Activated CD8-positive, alpha-beta memory T cell treated with anti-CD3 and anti-CD28 coated beads for 36 hours (primary cell): Measurements from ENCODE around the gene KITLG. TPM values are rescaled to one million over a fixed set of nuclear protein-coding genes. Genes with fewer than 3 reads are reported as not detected.

Experiments
- CTCF ChIA-PET: fragments of 350-600 bp; sonication (Branson Sonifier 250); formaldehyde crosslinking; loops from one replicate; lab custom pipeline; 2021; ENCODE audit warnings: antibody characterized with exemption; lab: Charles Lee
- POLR2A ChIA-PET: fragments of 350-600 bp; sonication (Branson Sonifier 250); formaldehyde crosslinking; loops from one replicate; lab custom pipeline; 2021; ENCODE audit warnings: antibody characterized with exemption; lab: Charles Lee
- total RNA-seq, 2 experiments: library from RNA; stranded (reverse); gene quantifications; one replicate each; pipeline ENCODE4 v1.2.3, GENCODE V29; 2021

The KITLG gene
- total RNA-seq, 2 experiments from 2014 or later: 0.15 to 0.17 TPM

DNA sequence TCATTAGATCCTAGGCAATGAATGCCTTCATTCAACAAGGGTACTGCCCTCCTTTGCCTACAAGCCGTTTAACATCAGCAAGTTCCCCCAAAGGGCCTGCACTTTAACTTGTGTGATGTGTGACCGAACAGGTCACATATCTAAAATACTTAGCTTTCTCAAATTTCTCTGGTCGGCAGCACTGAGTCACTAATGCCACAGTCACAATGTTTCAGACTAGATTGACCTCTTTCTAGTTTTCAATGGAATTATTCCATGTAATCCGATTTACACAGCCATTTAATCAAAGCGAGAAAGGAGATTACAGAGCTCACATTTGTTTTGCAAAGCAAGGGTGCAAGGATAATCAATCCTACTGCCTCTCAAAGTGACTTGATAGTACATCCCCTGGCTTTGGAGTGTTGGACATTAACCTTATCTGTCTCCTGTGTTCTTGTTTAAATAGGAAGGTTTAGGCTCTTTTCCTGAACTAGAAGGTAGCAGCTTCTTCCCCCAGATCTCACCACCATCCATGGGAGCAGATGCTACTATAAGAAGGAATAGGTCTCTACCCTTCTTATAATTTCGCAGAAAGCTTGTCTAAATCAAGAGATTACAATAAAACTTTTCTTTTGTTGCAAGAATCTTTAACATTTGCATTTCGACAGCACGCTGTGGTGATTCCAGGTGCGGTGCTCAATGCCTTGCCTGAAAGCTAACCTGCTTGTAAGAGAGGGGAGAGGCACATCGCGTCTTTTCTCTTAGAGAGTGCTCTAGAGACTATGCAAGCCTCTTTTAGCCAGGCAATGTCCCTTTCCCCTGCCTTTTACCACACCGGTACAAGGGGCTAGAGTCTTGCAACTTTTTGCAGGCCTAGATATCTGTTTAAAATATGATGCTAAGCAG is 1.8 kb downstream of the KITLG start:
- CTCF ChIA-PET: no interaction called here
- POLR2A ChIA-PET: no interaction called here

DNA sequence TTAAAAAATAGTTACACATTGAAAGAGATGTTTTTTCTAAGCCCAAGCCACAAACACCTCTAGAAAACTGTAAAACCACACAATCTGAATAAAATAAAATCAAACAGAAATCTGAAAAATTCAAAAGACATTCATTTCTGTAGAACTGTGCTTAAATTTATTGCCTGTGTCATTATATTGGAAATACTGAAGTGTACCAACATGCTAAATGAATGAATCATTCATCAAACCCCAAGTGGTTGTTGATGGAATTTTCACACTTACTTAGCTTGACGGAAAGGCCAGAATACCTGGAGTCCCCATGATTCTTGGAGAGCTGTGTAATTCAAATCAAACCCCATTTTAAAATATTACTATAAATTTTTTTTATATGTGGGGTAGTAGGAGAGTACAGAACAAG is 2.7 kb downstream of the KITLG start:
- CTCF ChIA-PET: no interaction called here
- POLR2A ChIA-PET: no interaction called here

DNA sequence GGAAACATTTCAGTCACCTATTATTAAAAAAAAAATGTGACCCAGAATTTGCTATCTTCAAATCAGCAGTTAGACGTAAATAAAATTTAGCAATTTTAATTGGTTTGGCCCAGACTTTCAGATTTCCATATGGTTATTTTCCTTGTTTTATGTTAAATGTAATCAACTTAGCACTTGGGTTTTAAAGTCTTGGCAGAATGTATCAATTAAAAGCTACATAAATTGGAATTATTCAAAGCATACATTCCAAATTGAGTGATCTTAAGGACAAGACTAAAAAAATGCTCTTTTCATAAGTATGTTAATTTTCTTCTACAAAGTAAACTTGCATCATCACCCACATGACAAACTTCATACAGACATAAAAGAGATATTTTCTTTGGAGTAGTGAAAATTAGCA is 3.4 kb downstream of the KITLG start:
- ChIA-PET POLR2A (no interaction called here), CTCF (no interaction called here)

DNA sequence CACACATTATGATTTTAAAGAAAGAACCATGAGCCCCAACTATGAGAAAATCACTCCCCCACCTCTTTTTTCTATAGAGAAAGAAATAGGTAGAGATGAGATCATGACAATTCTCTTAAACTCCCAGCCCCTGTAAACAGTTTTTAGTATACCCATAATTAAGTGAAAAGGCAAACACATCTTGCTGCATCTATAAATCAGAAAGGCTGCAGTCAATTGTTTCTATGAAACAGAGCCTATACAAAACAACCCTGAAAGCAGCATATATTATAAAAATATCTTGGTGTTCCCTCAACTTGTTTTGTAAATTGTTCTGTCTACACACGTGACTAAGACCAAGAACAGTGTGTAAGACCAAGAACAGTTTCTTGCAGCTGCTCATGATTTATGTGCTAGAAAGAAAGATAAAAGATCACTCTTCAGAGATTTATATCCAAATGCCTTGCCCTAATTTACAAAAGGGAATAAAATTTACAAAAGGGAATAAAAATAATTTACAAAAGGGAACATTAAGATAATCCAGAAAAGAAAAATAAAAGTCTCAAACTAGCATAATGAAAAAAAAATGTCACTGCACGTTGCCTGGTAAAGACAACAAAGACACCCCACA is 4.8 kb downstream of the KITLG start:
- ChIA-PET POLR2A (no interaction called here), CTCF (no interaction called here)

DNA sequence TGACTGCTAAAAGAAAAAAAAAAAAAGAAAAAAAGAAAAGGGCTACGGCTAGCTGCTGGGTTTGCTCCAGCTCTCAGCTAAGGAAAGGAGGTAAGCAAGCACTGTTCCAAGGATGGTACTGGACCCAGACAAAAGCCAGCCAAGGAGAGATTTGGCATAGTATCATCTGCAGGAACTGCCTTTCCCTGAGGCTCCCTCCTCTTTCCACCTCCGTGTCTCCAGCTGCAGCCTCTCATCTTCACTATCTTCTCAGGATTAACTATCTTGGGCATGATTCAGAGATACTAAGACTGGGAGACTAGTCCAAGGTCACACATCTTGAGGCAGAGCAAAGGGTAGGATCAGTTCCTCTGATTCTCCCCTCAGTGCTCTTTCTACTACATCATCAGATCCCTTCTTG is 6.0 kb downstream of the KITLG start:
- POLR2A ChIA-PET: no interaction called here
- CTCF ChIA-PET: no interaction called here

DNA sequence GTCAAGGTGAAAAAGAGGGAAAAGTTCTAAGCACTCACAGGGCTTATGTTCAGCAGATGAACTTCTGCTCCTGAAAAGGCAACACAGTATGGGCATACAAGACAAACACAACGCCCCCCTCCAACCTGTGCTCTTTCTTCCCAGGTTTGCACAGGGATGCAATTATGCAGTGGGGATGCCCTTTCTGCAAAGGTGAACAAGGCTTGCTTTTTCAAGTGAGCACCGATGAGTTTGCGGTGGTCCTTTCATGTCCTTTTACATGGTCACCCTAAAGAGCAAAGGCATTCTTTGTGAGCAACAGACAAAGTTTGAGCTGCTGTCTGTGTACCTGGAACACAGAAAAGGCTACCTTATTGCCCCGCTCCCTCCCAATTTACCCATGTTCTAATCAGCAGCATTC is 6.7 kb downstream of the KITLG start:
- CTCF ChIA-PET: no interaction called here
- POLR2A ChIA-PET: no interaction called here

DNA sequence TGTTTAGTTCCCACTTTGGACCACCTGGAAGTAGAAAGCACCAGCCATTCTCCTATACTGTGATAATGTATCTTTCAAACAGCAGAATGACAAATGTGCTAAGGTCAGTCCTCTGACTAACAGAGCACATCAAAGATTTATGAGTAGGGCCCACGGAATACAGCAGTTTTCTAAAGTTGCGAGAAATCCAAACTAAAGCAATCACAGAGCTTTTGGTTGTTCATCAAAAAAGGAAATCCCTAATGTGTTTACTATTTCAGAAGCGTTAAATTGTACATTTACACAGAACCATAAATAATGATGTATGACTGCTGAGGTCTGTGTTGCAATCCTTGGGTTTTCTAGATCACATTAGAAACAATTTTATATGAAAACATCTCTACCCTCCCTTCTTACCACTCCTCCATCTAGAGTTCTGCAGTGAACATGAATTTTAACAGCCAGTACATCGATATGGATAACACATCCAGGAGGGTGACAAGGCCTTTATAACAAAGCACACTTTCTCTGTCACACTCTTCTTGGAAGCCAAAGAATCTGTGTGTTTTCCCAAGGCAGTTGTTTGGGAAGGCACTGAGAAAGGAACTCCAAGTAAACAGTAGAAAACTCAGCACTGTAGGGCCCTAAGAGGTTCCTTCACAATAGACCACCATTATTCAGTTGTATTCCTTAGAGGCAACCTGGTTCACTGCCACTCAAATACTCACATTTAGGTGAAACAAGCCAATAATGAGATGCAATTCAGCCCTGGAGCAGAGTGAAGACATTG is 7.3 kb downstream of the KITLG start:
- ChIA-PET POLR2A (no interaction called here), CTCF (no interaction called here)

DNA sequence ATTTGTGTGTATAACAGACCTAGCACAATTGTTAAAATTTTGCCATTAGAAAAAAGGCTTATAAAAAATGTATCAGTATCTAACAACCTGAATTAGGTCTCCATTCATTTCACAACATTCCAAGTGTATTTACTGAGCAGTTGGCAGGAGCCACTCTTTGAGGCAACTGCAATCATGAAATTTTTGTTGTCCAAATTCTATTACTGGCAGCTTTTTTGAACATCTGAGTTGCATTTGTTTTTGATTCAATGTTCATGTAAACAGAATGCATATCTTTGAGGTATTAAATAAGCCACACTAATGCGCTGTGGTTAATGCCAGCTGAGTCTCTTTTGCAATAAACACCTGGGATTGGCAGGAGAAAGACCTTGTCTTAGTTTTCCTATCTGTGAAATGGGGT is 8.7 kb downstream of the KITLG start:
- POLR2A ChIA-PET: no interaction called here
- CTCF ChIA-PET: no interaction called here

DNA sequence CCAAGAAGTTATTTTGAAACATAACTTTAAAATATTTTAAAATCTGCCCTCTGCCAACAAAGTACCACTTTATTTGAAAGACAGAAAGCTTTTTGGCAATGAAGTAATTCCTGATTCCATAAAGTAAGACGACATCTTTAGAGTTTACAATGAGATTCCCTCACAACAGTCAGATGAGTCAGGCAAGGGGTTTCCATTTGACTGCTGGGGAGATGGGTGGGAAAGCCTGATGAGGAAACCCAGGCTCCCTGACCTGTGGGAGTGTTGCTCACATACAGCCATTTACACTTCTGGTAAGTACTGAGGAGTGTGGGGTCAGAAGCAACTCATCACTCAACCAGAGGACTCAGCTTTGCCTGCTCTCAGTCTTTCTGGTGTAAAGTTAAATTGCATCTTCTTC is 10.2 kb downstream of the KITLG start:
- POLR2A ChIA-PET: no interaction called here
- CTCF ChIA-PET: no interaction called here

DNA sequence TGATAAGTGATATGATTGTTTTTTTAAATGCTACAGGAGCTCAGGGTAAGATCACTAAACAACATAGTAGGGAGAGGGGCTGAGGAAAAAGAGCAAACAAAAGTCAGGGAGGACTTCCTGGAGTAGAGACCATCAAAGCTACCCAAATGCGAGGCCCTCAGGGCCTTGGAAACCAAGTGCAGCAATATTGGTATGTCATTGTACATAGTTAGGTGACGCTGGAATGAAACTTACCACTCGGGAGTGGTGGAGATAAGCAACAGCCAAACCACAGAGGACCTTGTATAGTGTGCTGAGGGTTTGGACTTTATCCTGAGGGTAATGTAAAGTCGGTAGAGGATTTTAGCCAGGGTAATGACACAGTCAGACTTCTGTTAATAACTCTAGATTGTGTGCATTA is 13.8 kb downstream of the KITLG start:
- ChIA-PET CTCF (no interaction called here), POLR2A (no interaction called here)

DNA sequence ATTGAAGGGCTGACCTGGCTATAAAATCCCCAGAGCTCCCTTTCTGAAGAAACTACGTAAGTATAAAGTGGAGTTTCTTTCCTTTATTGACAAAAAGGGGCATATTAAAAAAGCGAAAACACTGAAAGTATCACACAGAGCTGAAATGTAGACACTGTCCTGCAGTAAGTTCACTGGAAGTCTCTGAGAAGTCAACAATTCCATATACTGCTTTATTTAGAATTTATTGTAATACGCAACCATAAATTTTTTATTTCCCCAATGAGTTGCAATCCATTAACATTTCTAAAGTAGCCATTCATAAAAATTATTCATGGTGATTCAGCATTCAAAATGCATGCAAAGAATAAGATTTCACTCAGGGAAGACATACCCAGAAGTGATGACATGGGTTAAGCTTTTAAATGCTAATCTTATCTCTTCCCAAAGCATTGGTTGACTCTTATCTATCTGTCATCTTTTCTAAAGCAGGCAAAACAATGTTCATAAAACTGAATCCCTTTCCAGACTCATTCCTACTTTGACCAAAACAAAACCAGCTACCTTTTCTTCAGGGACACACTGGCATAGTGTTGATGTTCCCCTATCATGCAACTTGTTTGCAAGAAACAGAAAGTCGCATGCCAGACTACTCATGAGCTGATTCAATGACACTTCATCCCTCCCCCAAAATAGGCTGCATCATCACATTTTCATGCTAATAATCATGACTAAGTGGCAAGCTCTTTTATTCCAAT is 17.3 kb downstream of the KITLG start:
- ChIA-PET POLR2A (no interaction called here), CTCF (no interaction called here)

DNA sequence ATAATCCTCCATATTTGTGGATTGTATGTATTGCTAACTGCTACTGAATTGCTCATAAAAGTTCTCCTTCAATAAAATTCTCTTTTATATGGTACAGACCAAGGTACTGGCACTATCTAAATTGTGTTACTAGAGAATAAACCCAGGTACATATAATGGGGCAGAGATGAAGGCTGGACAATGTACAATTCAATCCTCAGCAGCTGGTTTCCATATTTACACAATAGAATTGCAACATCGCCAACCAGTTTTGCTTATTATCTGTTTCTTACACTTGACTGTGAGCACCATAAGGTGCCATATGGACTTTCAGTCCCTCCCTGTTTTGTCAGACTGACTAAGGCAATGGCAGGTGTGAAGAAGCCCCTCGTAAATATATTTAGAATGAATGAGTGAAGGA is 18.1 kb downstream of the KITLG start:
- ChIA-PET POLR2A (no interaction called here), CTCF (no interaction called here)

DNA sequence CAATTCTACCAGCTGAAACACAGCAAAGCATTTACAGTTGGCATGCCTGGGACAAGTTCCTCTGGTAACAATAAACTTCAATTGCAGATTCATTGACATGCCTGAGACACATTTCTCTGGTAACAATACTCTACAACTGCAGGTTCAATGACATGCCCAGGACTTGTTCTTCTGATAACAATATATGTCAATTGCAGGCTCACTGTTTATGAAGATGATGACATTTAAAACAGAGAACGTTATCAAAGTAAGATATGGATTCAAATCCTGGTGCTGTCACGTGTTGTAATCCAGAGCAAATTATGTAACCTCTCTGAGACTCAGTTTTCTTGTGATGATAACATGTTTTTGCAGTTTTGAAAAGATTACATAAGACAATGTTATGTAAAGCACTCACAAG is 20.5 kb downstream of the KITLG start:
- ChIA-PET CTCF (no interaction called here), POLR2A (no interaction called here)

DNA sequence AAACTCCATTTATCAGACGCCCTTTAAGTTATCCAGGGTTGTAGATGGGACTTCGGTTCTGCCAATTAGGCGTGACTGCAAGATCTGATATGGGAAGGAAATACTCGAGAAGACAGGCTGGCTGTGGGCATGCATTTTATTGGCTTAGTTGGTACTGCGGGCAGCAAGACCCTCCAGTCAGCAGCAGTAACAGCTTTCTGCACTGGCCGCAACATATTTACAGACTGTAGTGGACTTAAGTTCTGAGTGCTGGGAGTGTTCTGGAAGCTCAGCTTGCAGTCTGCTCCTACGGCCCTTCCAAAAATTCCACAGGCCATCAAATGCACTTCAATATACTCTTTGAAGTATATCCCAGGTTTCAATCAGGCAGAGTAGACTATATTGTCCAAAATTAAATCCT is 21.1 kb downstream of the KITLG start:
- POLR2A ChIA-PET: no interaction called here
- CTCF ChIA-PET: no interaction called here

DNA sequence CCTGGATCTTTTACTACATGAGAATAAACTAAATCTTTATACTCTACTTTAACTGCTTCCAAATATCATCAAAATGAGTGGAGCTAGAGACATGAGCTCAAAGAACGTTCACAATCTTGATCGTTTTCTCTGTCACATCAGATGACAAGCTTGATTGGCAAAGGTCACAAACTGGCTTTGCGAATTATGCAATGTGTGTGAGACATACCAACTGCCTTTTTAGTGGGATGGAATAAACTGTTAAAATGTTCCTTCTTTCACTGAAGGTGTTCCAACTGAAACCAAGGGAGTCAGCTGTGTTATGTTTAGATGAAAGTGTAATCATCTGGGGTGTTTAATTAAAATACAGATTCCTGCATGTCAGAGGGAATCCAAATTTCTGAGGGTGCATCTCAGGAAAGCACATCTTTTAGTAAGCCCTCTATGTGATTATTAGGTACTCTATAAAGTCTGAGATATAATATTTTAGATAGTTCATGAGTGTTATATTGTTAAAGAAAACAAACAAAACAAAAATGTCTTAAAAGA is 21.9 kb downstream of the KITLG start:
- CTCF ChIA-PET: no interaction called here
- POLR2A ChIA-PET: no interaction called here

DNA sequence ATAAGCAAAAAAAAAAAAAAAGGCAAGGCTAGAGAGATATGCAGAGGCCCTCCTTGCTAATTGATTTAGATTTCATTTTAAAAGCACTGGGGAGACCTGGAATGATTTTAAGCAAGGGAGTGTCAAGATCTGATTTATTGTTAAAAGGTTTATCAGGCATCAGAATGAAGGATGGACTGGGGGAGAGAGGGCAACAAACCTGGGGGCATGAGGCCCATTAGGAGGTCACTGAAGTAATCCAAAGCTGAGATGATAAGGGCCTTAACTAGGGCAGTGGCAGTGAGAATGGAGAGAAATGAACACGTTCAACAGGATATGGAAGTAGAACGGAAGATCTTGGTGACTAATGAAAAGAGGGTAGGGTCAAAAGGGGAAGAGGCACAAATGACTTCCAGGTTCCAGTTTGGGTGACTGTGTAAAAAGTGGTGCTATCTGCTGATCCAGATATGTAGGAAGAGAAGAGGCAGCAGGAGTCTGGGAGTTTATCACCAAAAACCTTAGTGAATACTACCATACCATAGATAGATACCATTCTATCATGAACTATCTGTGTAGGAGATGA is 24.0 kb downstream of the KITLG start:
- POLR2A ChIA-PET: no interaction called here
- CTCF ChIA-PET: no interaction called here

DNA sequence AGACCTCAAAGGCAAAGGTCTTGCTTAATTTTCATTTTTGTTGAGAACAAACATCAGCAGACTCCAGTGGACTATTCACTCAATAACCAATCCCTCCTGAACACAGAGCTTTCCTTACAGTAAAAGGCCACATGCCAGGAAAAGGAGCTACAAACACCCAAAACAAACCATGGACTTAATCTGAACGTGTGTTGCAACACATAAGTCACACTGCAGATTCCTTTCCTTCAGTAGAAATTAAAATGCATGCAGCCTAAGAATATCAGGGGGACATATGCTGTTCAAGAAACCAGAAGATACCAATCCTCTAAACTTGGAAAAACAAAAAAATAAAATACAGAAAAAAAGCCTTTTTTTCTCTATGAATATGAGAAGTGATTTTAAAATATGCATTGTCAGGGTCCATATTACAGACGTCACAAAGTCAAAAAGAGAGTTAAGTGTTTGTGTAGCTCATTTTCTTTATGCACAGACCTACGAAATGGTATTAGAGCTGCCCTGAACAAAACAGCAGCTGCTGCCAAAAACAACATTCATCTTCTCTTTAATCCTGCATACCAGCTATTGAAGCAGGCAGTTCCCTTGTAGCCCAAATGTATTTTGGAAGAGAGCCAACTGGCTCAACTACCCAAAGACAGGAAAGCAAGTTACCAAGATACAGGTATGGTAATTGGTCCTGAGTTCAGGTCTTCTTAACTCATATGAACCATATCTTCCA is 26.2 kb downstream of the KITLG start:
- ChIA-PET CTCF (no interaction called here), POLR2A (no interaction called here)

DNA sequence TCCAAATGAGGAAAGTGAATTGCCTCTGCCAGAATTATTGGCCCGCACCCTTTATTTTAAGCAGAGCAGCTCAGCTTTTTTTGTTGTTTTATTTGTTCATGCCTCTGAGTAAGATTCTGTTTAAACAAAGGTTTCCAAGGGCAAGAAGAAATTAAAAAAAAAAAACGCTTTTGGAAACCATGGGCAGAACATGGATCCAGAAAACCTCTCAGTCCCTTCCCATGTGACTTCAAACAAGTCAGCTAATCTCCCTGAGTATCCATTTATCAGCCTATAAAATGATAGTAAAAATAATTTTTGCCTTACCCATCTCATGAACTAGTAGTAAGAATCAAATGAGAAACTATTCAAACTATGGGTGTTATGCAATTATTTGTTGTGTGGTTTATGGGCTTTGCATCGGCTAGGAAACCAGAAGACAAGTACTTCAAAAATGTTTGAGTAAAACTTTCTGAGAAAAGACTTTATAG is 27.6 kb downstream of the KITLG start:
- CTCF ChIA-PET: no interaction called here
- POLR2A ChIA-PET: no interaction called here

DNA sequence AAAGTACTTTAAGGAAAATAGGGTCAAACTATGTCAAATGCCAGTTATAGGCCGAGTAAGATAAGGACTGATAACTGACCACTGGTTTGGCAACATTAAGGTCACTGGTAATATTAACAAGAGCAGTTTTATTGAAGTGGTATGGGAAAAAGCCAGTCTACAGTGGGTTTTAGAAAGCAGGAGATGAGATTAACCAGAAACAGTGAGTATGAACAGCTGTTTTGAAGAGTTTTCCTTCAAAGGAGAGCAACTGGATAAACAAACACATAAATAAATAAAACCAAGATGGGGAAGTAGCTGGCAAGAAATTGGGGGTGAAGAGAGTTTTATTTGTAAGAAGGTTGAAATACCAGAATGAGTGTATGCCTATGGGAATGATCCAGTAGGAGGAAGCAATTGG is 30.3 kb downstream of the KITLG start:
- CTCF ChIA-PET: no interaction called here
- POLR2A ChIA-PET: no interaction called here
